Right lung (tissue), 5 donors: Measurements from ENCODE around the gene ACP5. TPM values are rescaled to one million over a fixed set of nuclear protein-coding genes. Genes with fewer than 3 reads are reported as not detected.

ENCODE experiments used
- DNase-seq, 2 donors: peaks; one replicate each; pipeline ENCODE4 v3.0.0-alpha.2; 2013
- polyA plus RNA-seq, 5 donors: library from polyadenylated mRNA; unstranded; fragments of 120-200 nt; gene quantifications; one replicate each; pipeline versions ENCODE4 v1.2.1 to v1.2.3, GENCODE V29; 2013; ENCODE audit warnings: inconsistent platforms in 1 of 5, low replicate concordance in 1 of 5; ENCODE audit not compliant: insufficient read length in 5 of 5, insufficient read depth in 1 of 5

The ACP5 gene
- polyA plus RNA-seq, 5 donors: 2.6 to 4.4 (median 3.5) TPM

DNA sequence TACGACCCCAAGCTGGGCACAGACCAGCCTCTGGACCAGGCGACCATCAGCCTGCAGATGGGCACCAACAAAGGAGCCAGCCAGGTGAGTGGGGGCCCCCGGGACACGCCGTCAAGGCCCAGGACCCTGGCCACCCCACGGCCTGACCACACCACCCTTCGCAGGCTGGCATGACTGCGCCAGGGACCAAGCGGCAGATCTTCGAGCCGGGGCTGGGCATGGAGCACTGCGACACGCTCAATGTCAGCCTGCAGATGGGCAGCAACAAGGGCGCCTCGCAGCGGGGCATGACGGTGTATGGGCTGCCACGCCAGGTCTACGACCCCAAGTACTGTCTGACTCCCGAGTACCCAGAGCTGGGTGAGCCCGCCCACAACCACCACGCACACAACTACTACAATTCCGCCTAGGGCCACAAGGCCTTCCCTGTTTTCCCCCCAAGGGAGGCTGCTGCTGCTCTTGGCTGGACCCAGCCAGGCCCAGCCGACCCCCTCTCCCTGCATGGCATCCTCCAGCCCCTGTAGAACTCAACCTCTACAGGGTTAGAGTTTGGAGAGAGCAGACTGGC lies 28.0 kb downstream of the ACP5 start:
- DNase-seq: no peak

GRCh38 chr19:11547929-11548700 lies 29.3 kb downstream of the ACP5 start:
- DNase-seq: no peak

- no peak for DNase-seq
These were observed 36.2 kb downstream of the ACP5 start for GRCh38 chr19:11541238-11541637.

GRCh38 chr19:11540645-11541044 lies 36.8 kb downstream of the ACP5 start:
- no peak for DNase-seq

- DNase-seq: no peak
These were observed 37.7 kb downstream of the ACP5 start for GRCh38 chr19:11539495-11540365.

DNA sequence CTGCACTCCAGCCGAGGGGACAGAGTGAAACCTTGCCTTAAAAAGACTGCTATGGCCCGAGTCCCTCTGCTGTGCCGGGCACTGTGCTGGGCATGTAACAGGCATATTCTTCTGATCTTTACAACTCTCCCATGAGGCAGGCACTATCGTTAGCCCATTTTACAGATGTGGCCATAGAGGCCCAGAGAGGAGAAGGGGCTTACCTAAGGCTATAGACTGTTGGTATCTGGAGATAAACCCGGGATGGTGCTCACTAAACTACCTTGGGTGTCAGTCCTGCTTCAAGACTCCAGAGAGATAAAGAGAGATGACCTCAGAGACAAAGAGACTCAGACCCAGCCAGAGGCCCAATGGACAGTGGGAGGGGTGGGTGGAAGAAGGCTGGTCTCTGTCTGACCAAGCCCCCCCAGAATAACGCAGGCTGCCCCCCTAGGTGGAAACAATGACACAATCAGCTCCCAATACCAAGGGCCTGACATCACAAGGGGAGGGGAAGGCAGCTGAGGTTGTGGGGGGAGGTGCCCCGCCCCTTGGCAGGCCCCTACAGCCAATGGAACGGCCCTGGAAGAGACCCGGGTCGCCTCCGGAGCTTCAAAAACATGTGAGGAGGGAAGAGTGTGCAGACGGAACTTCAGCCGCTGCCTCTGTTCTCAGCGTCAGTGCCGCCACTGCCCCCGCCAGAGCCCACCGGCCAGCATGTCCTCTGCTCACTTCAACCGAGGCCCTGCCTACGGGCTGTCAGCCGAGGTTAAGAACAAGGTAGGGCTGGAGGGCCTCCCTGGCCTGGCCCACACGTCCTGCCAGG lies 39.0 kb downstream of the ACP5 start, which contains the start of gene CNN1:
CNN1 (plus strand) TSS at position 620 of the 805 bp plus-strand sequence; CDS start at position 697, 77 bp downstream.
- no peak for DNase-seq

- DNase-seq: peak; percentile 79 to 80
These were observed 41.5 kb downstream of the ACP5 start for GRCh38 chr19:11535792-11536595.

- DNase-seq: no peak
These were observed 42.5 kb downstream of the ACP5 start for GRCh38 chr19:11534948-11535347.

DNA sequence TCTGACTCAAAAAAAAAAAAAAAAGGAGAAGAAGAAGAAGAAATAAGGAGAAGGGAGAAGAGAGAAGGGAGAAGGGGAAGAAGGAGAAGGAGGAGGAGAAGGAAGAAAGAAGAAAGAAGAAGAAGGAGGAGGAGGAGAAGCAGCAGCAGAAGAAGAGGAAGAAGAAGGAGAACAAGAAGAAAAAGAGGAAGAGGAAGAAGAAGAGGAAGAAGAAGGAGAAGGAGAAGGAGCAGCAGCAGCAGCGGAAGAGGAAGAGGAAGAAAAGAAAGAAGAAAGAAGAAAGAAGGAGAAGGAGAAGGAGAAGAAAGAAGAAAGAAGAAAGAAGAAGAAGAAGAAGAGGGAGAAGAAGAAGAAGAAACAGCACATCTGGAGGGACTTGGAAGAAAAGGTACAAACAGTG lies 42.9 kb downstream of the ACP5 start:
- DNase-seq: no peak

- peak in 1 of 2 donors; percentile 64 for DNase-seq
These were observed 47.0 kb downstream of the ACP5 start for GRCh38 chr19:11530432-11530831.

- peak; percentile 97 for DNase-seq
These were observed 48.7 kb downstream of the ACP5 start, which contains the start of gene ECSIT for GRCh38 chr19:11528551-11529341. Gene ECSIT (minus strand): TSS chr19:11529134. CDS start chr19:11519170, 9,964 bp downstream.

Other genes with a start within 250 kb of the ACP5 start
- 10 to 100 TPM; 13.6 to 22.3 (median 16.6) TPM for gene RAB3D, start 238.0 kb downstream of the ACP5 start, polyA plus RNA-seq
- 10 to 100 TPM; 66.0 to 99.0 (median 79.6) TPM for gene TMEM205, start 231.4 kb downstream of the ACP5 start, polyA plus RNA-seq
- 10 to 100 TPM; 34.9 to 52.9 (median 45.6) TPM for gene CCDC159, start 231.1 kb downstream of the ACP5 start, polyA plus RNA-seq
- 10 to 100 TPM; 16.2 to 32.3 (median 22.1) TPM for gene PLPPR2, start 222.2 kb downstream of the ACP5 start, polyA plus RNA-seq
- gene SWSAP1, start 203.0 kb downstream of the ACP5 start, polyA plus RNA-seq: 1 to 10 TPM; 2.0 to 3.5 (median 2.2) TPM
- gene EPOR, start 193.3 kb downstream of the ACP5 start, polyA plus RNA-seq: 10 to 100 TPM; 22.1 to 32.5 (median 27.2) TPM
- 10 to 100 TPM; 39.4 to 57.9 (median 50.5) TPM for gene RGL3, start 158.3 kb downstream of the ACP5 start, polyA plus RNA-seq
- 1 to 10 TPM in 4 of 5 donors, under 1 TPM in 1; 0.59 to 2.5 (median 2.4) TPM for gene ODAD3, start 142.5 kb downstream of the ACP5 start, polyA plus RNA-seq
- 100 to 1,000 TPM; 223 to 345 (median 265) TPM for gene PRKCSH, start 142.0 kb downstream of the ACP5 start, polyA plus RNA-seq
- gene ELAVL3, start 96.6 kb downstream of the ACP5 start, polyA plus RNA-seq: under 1 TPM in 4 of 5 donors, not detected in 1; 0.05 to 0.19 (median 0.11) TPM
- 1 to 10 TPM; 7.4 to 9.6 (median 8.5) TPM for gene ZNF653, start 71.8 kb downstream of the ACP5 start, polyA plus RNA-seq
- 10 to 100 TPM; 26.9 to 44.8 (median 32.0) TPM for gene ECSIT, start 48.5 kb downstream of the ACP5 start, polyA plus RNA-seq
- 10 to 100 TPM in 2 of 5 donors, 1 to 10 TPM in 3; 4.2 to 21.1 (median 9.8) TPM for gene CNN1, start 38.8 kb downstream of the ACP5 start, polyA plus RNA-seq
- 10 to 100 TPM; 38.5 to 60.3 (median 39.3) TPM for gene ELOF1, start 18.4 kb downstream of the ACP5 start, polyA plus RNA-seq
- 10 to 100 TPM; 29.8 to 43.8 (median 37.0) TPM for gene ZNF627, start 19.8 kb upstream of the ACP5 start, polyA plus RNA-seq
- 10 to 100 TPM in 2 of 5 donors, 1 to 10 TPM in 3; 7.0 to 11.0 (median 9.0) TPM for gene ZNF823, start 161.3 kb upstream of the ACP5 start, polyA plus RNA-seq
- gene ZNF441, start 189.4 kb upstream of the ACP5 start, polyA plus RNA-seq: 10 to 100 TPM in 4 of 5 donors, 1 to 10 TPM in 1; 8.1 to 16.3 (median 12.3) TPM
- gene ZNF491, start 220.9 kb upstream of the ACP5 start, polyA plus RNA-seq: 10 to 100 TPM in 1 of 5 donors, 1 to 10 TPM in 4; 6.3 to 11.8 (median 8.3) TPM
- gene ZNF440, start 236.6 kb upstream of the ACP5 start, polyA plus RNA-seq: 10 to 100 TPM; 15.3 to 25.4 (median 23.2) TPM